Measurements from ENCODE around the gene ADCK1.
"Not testable (repeated sequence)": the region's sequence is repeated elsewhere in the genome, so short reads cannot be mapped to it uniquely, and the experiment has no call there.

ADCK1 gene

DNA sequence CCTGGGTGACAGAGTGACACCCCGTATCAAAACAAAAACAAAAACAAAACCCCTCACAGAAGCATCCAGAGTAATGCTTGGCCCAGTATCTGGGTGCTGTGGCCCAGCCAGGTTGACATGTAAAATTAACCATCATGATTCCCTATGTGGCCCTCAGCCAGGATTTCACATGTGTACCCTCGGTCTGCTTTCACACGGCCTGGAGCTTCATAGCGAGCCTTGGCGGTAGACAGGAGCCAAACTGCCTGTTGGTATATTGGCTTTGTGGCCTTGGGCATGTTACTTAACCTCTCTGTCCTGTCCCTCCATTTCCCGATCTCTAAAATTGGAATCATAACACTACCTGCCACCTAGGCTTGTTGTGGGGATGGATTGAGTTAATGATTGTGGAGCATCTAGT, 65.5 kb downstream of the ADCK1 start:
- no peak for DNase-seq (ENCODE audit: low spot score)

- DNase-seq (ENCODE audit: low spot score), result no peak
These were observed 67.0 kb downstream of the ADCK1 start for GRCh38 chr14:77866932-77867331.

GRCh38 chr14:77867476-77867875, 67.6 kb downstream of the ADCK1 start:
- DNase-seq (ENCODE audit: low spot score), result no peak

DNA sequence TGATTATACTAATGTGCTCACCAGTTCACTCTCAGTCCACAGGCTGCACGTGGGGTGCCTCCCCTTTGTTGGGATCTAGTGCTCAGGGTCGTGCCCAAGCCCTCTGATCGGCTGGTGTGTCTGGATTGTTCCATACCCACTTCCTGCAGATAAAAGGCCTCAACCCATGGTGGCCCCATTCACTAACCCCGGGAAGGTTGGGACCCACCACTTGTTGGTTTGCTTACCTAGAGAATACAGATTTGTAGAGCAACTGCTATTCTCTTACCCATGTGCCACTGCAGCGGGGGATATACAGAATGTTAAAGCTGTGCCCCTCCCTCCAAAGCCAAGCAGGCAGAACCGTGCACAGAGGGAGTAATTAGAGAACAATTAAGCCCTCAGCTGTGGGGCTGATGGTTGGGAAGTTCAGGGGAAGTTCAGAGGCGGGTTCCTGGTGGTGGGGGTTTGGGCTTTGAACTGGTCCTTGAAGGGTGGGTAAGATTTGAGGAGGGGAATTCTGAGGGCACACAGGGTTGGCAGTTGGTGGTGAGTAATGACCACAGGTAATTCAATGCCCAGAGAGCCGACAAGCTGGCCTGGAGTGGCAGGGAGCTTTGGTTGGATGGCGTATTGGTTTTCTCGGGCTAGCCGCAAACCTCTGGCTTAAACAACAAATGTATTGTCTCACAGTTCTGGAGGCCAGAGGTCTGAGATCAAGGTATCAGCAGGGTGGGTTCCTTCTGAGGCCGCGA, 68.8 kb downstream of the ADCK1 start:
- no peak for DNase-seq (ENCODE audit: low spot score)

GRCh38 chr14:77869340-77869739, 69.4 kb downstream of the ADCK1 start:
- no peak for DNase-seq (ENCODE audit: low spot score)

- DNase-seq (ENCODE audit: low spot score), result no peak
These were observed 70.7 kb downstream of the ADCK1 start for GRCh38 chr14:77870646-77871045.

DNA sequence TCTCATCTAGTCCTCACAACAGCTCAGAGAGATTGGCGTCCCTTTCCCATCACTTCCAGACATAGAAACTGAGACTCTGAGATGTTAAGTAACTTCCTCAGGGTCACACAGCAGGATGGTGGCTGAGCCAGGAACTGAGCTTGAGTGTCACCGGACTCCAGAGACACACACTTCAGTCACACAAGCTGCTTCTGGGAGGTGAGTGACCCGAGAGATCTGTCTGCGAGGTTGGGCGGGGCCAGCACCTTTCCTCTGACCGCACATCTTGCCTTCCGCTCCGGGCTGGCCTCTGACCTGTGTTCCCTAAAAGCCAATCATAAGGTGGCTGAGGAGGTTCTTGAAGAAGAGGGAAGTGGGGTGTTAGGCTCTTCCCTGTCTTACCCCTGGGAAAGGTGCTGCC, 72.2 kb downstream of the ADCK1 start:
- no peak for DNase-seq (ENCODE audit: low spot score)

DNA sequence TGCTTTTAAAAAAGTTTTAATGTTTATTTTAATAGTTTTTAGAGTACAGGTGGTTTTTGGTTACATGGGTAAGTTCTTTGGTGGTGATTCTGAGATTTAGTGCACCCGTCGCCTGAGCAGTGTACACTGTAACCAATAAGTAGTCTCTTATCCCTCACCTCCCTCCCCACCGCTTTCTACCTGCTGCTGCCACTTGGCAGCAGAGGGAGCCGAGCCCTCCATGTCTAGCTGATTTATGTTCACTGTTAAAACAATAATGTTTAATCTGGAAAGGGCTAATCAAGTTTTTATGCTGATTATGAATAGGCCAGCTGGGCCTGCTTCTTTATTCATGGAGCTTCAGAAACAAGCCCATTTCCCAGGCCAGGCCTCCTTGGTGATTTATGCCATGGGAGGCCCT, 73.1 kb downstream of the ADCK1 start:
- no peak for DNase-seq (ENCODE audit: low spot score)

DNA sequence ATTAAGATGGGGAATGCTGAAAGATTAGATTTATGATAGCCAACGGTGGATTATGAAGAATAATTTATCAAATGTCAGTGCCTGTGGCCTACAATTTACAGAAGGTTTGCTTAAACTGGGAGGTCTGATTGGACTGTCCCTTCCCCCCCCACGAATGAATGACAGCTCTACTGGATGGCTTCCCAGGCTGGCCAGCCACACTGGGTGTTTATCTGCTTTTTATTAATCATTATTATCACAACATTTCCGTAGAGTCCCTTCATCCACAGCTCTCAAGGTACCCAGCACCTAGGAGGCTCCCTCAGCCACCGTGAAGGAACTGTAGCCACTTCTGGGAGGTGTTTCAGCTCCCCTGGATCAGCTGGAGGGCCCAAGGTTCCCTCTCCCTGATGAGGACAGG, 78.9 kb downstream of the ADCK1 start:
- DNase-seq (ENCODE audit: low spot score), result no peak

DNA sequence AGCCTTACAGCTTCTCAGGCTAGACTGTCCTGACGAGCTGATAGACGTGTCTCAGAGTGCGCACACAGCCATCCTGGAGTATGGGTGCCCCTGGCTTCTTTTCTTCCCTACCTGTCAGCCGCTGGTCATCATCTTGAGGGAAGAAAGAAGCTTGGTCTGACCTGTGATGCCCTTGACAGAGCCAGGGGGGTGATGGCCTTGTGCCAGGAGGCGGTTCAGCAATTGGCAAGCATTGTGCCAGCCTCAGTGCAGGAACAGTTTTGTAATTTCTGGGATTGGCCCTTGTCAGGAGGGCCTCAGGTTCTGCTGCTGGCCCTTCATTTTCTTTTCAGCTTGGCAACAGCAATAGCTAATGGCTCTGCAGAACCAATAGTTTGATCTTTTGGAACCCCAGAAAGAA, 80.1 kb downstream of the ADCK1 start:
- no peak for DNase-seq (ENCODE audit: low spot score)

GRCh38 chr14:77882098-77882497, 82.2 kb downstream of the ADCK1 start:
- peak; percentile 29 for DNase-seq (ENCODE audit: low spot score)

DNA sequence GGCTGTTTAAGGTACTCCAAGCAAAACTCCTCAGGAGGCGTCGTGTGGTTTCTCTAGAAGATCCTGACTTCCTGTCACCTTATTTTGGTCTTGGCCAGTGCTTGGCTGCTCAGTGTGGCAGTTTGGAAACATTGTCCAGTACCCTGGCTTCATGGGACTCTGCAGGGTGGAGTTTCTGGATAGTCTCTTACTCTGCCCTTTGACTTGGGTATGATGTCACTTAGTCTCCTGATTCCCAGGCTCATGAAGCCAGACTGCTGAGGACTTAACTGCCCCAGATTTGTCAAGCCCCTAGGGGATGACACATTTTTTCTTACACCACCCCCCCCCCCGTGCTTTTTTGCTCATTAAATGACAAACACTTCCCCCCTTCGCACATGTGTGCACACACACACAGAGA, 82.7 kb downstream of the ADCK1 start:
- DNase-seq (ENCODE audit: low spot score), result peak; percentile 67

DNA sequence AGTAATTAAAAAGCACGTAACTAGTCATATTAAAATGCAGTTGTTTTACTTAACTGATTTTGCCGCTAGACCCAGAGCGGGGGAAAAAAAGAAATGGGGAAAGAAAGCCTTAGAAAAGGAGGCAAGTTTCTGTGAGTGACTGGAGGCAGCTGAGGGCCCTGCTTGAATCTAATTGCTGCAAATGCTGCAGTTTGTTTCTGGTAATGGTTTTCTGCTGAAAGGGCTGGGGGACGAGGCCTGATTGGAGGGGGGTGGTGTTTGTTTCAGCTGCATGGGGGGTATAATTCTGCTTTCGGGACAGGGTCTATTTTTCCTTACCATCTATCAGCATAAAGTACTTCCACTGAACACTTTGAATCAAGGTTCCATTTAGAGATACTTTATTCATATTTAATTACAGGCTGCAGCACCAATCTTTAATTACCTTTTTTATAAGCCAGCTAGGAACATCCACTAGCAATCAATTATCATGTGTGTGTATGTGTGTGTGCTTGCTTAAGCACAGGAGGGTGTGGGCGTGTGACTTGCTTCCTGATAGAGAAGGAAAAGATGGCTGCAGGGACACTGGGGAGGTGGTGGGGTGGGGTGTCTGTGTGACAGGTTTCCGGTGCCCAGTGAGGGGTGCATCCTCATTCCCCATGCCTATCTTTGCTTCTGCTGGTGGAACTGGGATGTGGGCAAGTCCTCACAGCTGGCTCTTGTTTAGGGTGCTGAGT, 83.4 kb downstream of the ADCK1 start:
- no peak for DNase-seq (ENCODE audit: low spot score)

DNA sequence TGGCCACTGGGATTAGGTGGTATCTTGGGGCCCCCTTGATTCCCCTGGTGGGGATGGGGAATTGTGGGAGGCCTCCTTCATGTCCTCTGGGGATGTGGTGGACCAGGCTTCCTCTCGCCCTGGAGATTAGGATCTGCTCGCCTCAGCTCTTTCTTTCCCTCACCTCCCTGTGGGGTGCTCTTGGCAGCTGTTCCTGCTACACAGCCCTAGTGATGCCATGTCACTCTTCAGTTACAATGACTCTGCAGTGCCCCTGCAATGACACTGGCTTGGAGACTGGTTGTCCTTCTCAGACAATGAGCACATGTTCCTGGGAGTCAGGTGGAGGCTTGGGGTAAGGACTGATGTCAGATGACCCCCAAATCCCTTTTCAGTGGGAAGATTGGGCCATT, 83.9 kb downstream of the ADCK1 start:
- no peak for DNase-seq (ENCODE audit: low spot score)

- DNase-seq (ENCODE audit: low spot score), result no peak
These were observed 85.5 kb downstream of the ADCK1 start for GRCh38 chr14:77885367-77885766.

- no peak for DNase-seq (ENCODE audit: low spot score)
These were observed 86.1 kb downstream of the ADCK1 start for GRCh38 chr14:77886010-77886409.

DNA sequence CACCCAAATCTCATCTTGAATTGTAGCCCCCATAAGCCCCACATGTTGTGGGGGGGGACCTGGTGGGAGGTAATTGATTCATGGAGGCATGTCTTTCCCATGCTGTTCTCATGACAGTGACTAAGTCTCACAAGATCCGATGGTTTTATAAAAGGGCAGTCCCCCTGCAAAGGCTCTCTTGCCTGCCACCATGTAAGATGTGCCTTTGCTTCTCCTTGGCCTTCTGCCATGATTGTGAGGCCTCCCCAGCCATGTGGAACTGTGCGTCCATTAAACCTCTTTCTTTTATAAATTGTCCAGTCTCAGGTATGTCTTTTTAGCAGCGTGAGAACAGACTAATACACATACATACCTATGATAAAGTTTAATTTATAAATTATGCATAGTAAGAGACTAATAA, 89.0 kb downstream of the ADCK1 start:
- not testable (repeated sequence) for DNase-seq (ENCODE audit: low spot score)

- DNase-seq (ENCODE audit: low spot score), result peak; percentile 19
These were observed 90.1 kb downstream of the ADCK1 start for GRCh38 chr14:77889971-77890442.

DNA sequence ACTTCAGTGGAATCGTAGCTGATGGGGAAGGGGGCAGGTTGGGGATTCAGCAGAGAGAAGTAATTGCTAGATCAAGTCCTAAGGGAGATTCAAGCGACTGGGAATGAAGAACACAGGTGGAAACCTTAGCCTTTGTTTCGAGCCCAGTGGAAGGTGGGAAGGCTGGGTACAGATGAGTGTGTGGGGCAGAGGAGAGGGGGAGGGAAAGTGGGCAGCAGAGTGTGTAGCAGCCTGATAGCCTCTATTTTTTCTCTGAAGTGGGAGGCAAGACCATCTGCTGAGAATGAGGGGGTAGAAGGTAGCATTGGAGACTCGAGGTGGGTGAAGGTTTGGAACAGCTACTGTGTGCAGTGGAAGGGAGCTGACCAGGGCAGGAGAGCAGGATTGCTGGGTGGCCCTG, 91.0 kb downstream of the ADCK1 start:
- DNase-seq (ENCODE audit: low spot score), result no peak

- no peak for DNase-seq (ENCODE audit: low spot score)
These were observed 92.5 kb downstream of the ADCK1 start for GRCh38 chr14:77892381-77892871.

- no peak for DNase-seq (ENCODE audit: low spot score)
These were observed 93.1 kb downstream of the ADCK1 start for GRCh38 chr14:77892890-77893484.

- no peak for DNase-seq (ENCODE audit: low spot score)
These were observed 97.5 kb downstream of the ADCK1 start for GRCh38 chr14:77897374-77897773.

GRCh38 chr14:77902811-77903210, 102.9 kb downstream of the ADCK1 start:
- peak; percentile 13 for DNase-seq (ENCODE audit: low spot score)

Data from AG08395 (cell line).